ENCODE measurements around the gene NPHS1.

- no peak for TF ChIP-seq CTCF (IDR thresholded peaks at IDR 0.05)
- no peak for TF ChIP-seq POLR2A (IDR thresholded peaks at IDR 0.05)
- no peak for TF ChIP-seq EP300 (IDR thresholded peaks at IDR 0.05)
- no peak for TF ChIP-seq POLR2AphosphoS5 (IDR thresholded peaks at IDR 0.05)
Observed at GRCh38 chr19:35789195-35789977, 62.9 kb downstream of the NPHS1 start.

Data from sigmoid colon (tissue), 4 donors.